ENCODE data around the gene DSCAML1.

GRCh38 chr11:117643606-117644300 lies 153.3 kb downstream of the DSCAML1 start:
- TF ChIP-seq CTCF (IDR thresholded peaks at IDR 0.05) (no peak), POLR2A (IDR thresholded peaks at IDR 0.05) (no peak)
